CD4-positive, CD25-positive, alpha-beta regulatory T cell (primary cell): ENCODE results near the gene PIAS1. TPM values are rescaled to one million over a fixed set of nuclear protein-coding genes. Genes with fewer than 3 reads are reported as not detected.

ENCODE experiments used
- ATAC-seq, 2 donors: fragments of 150-1000 bp; cut with Tn5 transposase; one replicate each; pipeline ENCODE4 v1.10.0; 2021; ENCODE audit warnings: low read depth in 2 of 2, moderate number of reproducible peaks in 2 of 2, moderate library complexity in 1 of 2
- DNase-seq, 3 donors: peaks; one replicate each; pipeline versions ENCODE4 v3.0.0 to v3.0.0-alpha.2; 2012 to 2022; ENCODE audit warnings: mixed read lengths in 1 of 3
- H3K27ac ChIP-seq: one replicate; pipeline ENCODE4 v1.7.0; 2013; ENCODE audit warnings: mild to moderate bottlenecking, low read length; ENCODE audit not compliant: insufficient read depth, poor library complexity, severe bottlenecking
- H3K27me3 ChIP-seq: one replicate; pipeline ENCODE4 v1.7.0; 2013; ENCODE audit warnings: low read length; ENCODE audit not compliant: control insufficient read depth, insufficient read depth
- H3K36me3 ChIP-seq: one replicate; pipeline ENCODE4 v1.7.0; 2013; ENCODE audit warnings: mild to moderate bottlenecking, low read length, moderate library complexity; ENCODE audit not compliant: control insufficient read depth, insufficient read depth
- H3K4me1 ChIP-seq: 2 replicates; pipeline ENCODE4 v1.7.0; 2013; ENCODE audit warnings: mild to moderate bottlenecking, low read length; ENCODE audit not compliant: insufficient read depth, control insufficient read depth, poor library complexity, severe bottlenecking
- H3K4me3 ChIP-seq: one replicate; pipeline ENCODE4 v1.7.0; 2013; ENCODE audit warnings: low read depth, mild to moderate bottlenecking, low read length, moderate library complexity
- H3K9me3 ChIP-seq, 2 experiments: 1 replicate in 1 of 2; 2 replicates in 1 of 2; pipeline ENCODE4 v1.7.0; 2013; ENCODE audit warnings: low read length in 2 of 2, mild to moderate bottlenecking in 1 of 2, moderate library complexity in 1 of 2; ENCODE audit not compliant: control insufficient read depth in 2 of 2
- H3K27ac Mint-ChIP-seq, 3 donors: one replicate each; pipeline ENCODE4 v1.8.0; 2020 to 2022; ENCODE audit warnings: mild to moderate bottlenecking in 3 of 3, mixed read lengths in 3 of 3, moderate library complexity in 2 of 3
- H3K27me3 Mint-ChIP-seq: one replicate; pipeline ENCODE4 v1.8.0; 2022; ENCODE audit warnings: mild to moderate bottlenecking, mixed read lengths
- H3K36me3 Mint-ChIP-seq: one replicate; pipeline ENCODE4 v1.8.0; 2020; ENCODE audit warnings: mixed read lengths
- H3K4me1 Mint-ChIP-seq, 4 donors: one replicate each; pipeline ENCODE4 v1.8.0; 2020 to 2022; ENCODE audit warnings: mixed read lengths in 4 of 4, mild to moderate bottlenecking in 1 of 4
- H3K4me3 Mint-ChIP-seq, 4 donors: one replicate each; pipeline ENCODE4 v1.8.0; 2020 to 2022; ENCODE audit warnings: mild to moderate bottlenecking in 4 of 4, mixed read lengths in 4 of 4, moderate library complexity in 3 of 4
- H3K9me3 Mint-ChIP-seq, 7 donors: one replicate each; pipeline ENCODE4 v1.8.0; 2020 to 2022; ENCODE audit warnings: mixed read lengths in 7 of 7, mild to moderate bottlenecking in 3 of 7, moderate library complexity in 2 of 7
- polyA plus RNA-seq, 4 donors: library from polyadenylated mRNA; unstranded; fragments of 300-500 nt; fragmentation: Illumina TruSeq; gene quantifications; one replicate each; pipeline ENCODE4 v1.2.3, GENCODE V29; 2021
- total RNA-seq: library from RNA; stranded (reverse); gene quantifications from one replicate; pipeline ENCODE4 v1.2.3, GENCODE V29; 2022

Gene PIAS1
- total and polyA plus RNA-seq, 5 donors from 2014 or later = 102 to 156 (median 137) TPM

DNA sequence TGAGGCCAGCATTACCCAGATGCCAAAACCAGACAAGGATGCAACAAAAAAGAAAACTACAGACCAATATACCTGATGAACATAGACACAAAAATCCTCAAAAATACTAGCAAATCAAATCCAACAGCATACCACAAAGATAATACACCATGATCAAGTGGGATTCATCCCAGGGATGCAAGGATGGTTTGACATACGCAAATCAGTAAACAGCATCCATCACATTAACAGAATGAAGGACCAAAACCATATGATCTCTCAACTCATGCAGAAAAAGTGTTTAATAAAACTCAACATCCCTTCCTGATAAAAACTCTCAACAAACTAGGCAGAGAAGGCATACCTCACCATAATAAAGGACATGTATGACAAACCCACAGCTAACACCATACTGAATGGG is 14.0 kb upstream of the PIAS1 start:
- ATAC-seq = no peak
- Mint-ChIP-seq H3K4me1 (no peaks in the 10 kb centered on the region), H3K27ac (no peak overlapping the region)

GRCh38 chr15:68042156-68042854 is 11.8 kb upstream of the PIAS1 start:
- no peak overlapping the region for H3K27ac Mint-ChIP-seq
- Histone ChIP-seq H3K4me1 (no peaks in the 10 kb centered on the region), H3K27me3 (peaks cover 15% of the 10 kb centered on the region), H3K9me3 (no peaks in the 10 kb centered on the region), H3K27ac (no peak overlapping the region), H3K4me3 (no peak overlapping the region), H3K36me3 (no peaks in the 10 kb centered on the region)
- H3K27me3 Mint-ChIP-seq = peaks cover 47% of the 10 kb centered on the region
- H3K4me1 Mint-ChIP-seq = no peaks in the 10 kb centered on the region
- H3K9me3 Mint-ChIP-seq = peaks cover 0 to 9% (median 0%) of the 10 kb centered on the region in 7 donors
- peak in 1 of 3 donors; percentile 14 for DNase-seq
- no peaks in the 10 kb centered on the region for H3K36me3 Mint-ChIP-seq
- H3K4me3 Mint-ChIP-seq = no peak overlapping the region
- no peak for ATAC-seq

More for the DNA sequence above, 14.0 kb upstream of the PIAS1 start:
- no peak for DNase-seq
- Histone ChIP-seq H3K9me3 (no peaks in the 10 kb centered on the region), H3K27ac (no peak overlapping the region), H3K36me3 (no peaks in the 10 kb centered on the region), H3K4me3 (no peak overlapping the region), H3K27me3 (peaks cover 18% of the 10 kb centered on the region), H3K4me1 (no peaks in the 10 kb centered on the region)
- Mint-ChIP-seq H3K9me3 (peaks cover 0 to 12% (median 2%) of the 10 kb centered on the region in 7 donors), H3K36me3 (no peaks in the 10 kb centered on the region), H3K27me3 (peaks cover 50% of the 10 kb centered on the region), H3K4me3 (no peak overlapping the region)

DNA sequence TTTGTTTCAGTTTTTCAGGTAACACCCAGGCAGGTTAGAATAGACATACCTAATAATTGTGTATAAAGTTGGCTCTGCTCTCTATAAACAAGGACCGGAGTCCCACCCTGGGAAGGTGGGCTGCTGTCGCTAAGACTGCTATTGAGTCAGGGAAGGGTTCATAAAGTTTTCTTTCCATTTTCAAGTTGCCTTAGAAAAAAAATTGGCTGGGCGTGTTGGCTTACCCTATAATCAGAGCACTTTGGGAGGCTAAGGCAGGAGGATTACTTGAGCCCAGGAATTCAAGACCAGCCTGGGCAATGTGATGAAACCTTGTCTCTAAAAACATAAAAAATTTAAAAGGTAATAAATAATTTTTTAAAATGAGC is 11.3 kb upstream of the PIAS1 start:
- ATAC-seq = no peak
- peaks cover 15% of the 10 kb centered on the region for H3K27me3 ChIP-seq
- no peaks in the 10 kb centered on the region for H3K4me1 Mint-ChIP-seq
- no peak for DNase-seq
- no peak overlapping the region for H3K4me3 Mint-ChIP-seq
- H3K27ac Mint-ChIP-seq = no peak overlapping the region
- H3K36me3 ChIP-seq = no peaks in the 10 kb centered on the region
- no peak overlapping the region for H3K4me3 ChIP-seq
- peaks cover 46% of the 10 kb centered on the region for H3K27me3 Mint-ChIP-seq
- no peaks in the 10 kb centered on the region for H3K9me3 ChIP-seq
- H3K36me3 Mint-ChIP-seq = no peaks in the 10 kb centered on the region
- H3K9me3 Mint-ChIP-seq = peaks cover 0 to 6% (median 0%) of the 10 kb centered on the region in 7 donors
- H3K27ac ChIP-seq = no peak overlapping the region
- no peaks in the 10 kb centered on the region for H3K4me1 ChIP-seq

GRCh38 chr15:68045289-68046265 is 8.5 kb upstream of the PIAS1 start:
- Histone ChIP-seq H3K36me3 (no peaks in the 10 kb centered on the region), H3K4me1 (no peaks in the 10 kb centered on the region), H3K9me3 (no peaks in the 10 kb centered on the region), H3K27ac (no peak overlapping the region), H3K27me3 (peaks cover 4% of the 10 kb centered on the region), H3K4me3 (no peak overlapping the region)
- H3K9me3 Mint-ChIP-seq = no peaks in the 10 kb centered on the region
- no peak overlapping the region for H3K4me3 Mint-ChIP-seq
- DNase-seq (no peak), ATAC-seq (no peak)
- H3K27me3 Mint-ChIP-seq = peaks cover 40% of the 10 kb centered on the region
- H3K27ac Mint-ChIP-seq = no peak overlapping the region
- H3K36me3 Mint-ChIP-seq = no peaks in the 10 kb centered on the region
- H3K4me1 Mint-ChIP-seq = no peaks in the 10 kb centered on the region

GRCh38 chr15:68047826-68048225 is 6.3 kb upstream of the PIAS1 start:
- H3K9me3 ChIP-seq = no peaks in the 10 kb centered on the region
- Mint-ChIP-seq H3K9me3 (no peaks in the 10 kb centered on the region), H3K4me3 (no peak overlapping the region), H3K27me3 (peaks cover 29% of the 10 kb centered on the region), H3K27ac (no peak overlapping the region), H3K4me1 (peaks cover 0 to 4% (median 0%) of the 10 kb centered on the region in 4 donors), H3K36me3 (no peaks in the 10 kb centered on the region)
- ATAC-seq (no peak), DNase-seq (no peak)
- no peak overlapping the region for H3K4me3 ChIP-seq
- H3K4me1 ChIP-seq = no peaks in the 10 kb centered on the region
- peaks cover 4% of the 10 kb centered on the region for H3K27me3 ChIP-seq
- no peaks in the 10 kb centered on the region for H3K36me3 ChIP-seq
- H3K27ac ChIP-seq = no peak overlapping the region

GRCh38 chr15:68051109-68051508 is 3.0 kb upstream of the PIAS1 start:
- DNase-seq (no peak), ATAC-seq (no peak)
- H3K4me3 Mint-ChIP-seq = peak overlapping the region in 1 of 4 donors; percentile 15
- Histone ChIP-seq H3K36me3 (no peaks in the 10 kb centered on the region), H3K9me3 (no peaks in the 10 kb centered on the region), H3K27ac (no peak overlapping the region), H3K27me3 (no peaks in the 10 kb centered on the region), H3K4me1 (peaks cover 18% of the 10 kb centered on the region), H3K4me3 (no peak overlapping the region)
- peaks cover 29% of the 10 kb centered on the region for H3K27me3 Mint-ChIP-seq
- no peaks in the 10 kb centered on the region for H3K36me3 Mint-ChIP-seq
- H3K4me1 Mint-ChIP-seq = peaks cover 2 to 17% (median 8%) of the 10 kb centered on the region in 4 donors
- no peaks in the 10 kb centered on the region for H3K9me3 Mint-ChIP-seq
- H3K27ac Mint-ChIP-seq = no peak overlapping the region

DNA sequence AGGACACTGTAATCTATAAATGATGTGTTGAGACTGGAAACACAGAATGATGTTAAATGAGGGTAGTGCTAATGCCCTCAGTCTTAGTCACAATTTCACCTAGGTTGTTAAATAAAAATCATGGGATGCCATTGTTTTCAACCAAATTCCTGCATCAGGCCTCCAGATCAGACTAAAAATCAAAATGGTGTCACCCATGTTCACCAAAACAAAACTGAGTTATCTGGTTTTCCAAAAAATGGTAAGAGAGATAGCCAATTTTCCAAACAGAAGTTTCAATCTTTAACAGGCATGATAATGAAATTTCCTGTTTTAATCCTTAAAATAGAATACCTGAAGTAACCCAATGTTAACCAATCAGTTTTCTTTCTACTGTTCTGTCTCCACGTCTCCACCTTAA is 2.2 kb upstream of the PIAS1 start:
- H3K27ac ChIP-seq = no peak overlapping the region
- no peaks in the 10 kb centered on the region for H3K27me3 ChIP-seq
- no peak for ATAC-seq
- Mint-ChIP-seq H3K9me3 (no peaks in the 10 kb centered on the region), H3K36me3 (no peaks in the 10 kb centered on the region), H3K27ac (no peak overlapping the region), H3K4me3 (no peak overlapping the region), H3K4me1 (peaks cover 10 to 25% (median 16%) of the 10 kb centered on the region in 4 donors), H3K27me3 (peaks cover 29% of the 10 kb centered on the region)
- no peaks in the 10 kb centered on the region for H3K36me3 ChIP-seq
- H3K9me3 ChIP-seq = no peaks in the 10 kb centered on the region
- no peak overlapping the region for H3K4me3 ChIP-seq
- peaks cover 25% of the 10 kb centered on the region for H3K4me1 ChIP-seq
- no peak for DNase-seq
